HepG2 (cell line): Measurements from ENCODE around the gene PSEN1. TPM values are rescaled to one million over a fixed set of nuclear protein-coding genes. Genes with fewer than 3 reads are reported as not detected.

Source experiments
- ATAC-seq: fragments of 200-7000 bp; cut with Tn5 transposase; 3 replicates; pipeline ENCODE4 v1.9.1; 2020; ENCODE audit warnings: mild to moderate bottlenecking, moderate library complexity
- BruUV-seq: library from RNA; stranded (reverse); fragments of 400-500 nt; replicated peaks from 2 replicates; lab custom pipeline; 2021; lab: Mats Ljungman, UMichigan
- CTCF ChIA-PET: fragments of 300-600 bp; formaldehyde crosslinking; extraction: SDS; loops from one replicate; lab custom pipeline; 2021; ENCODE audit warnings: low total read pairs, inconsistent platforms, low intra/inter-chr PET ratio; lab: Yijun Ruan, JAX
- POLR2A ChIA-PET: fragments of 350-600 bp; sonication (Branson Sonifier 250); formaldehyde crosslinking; loops from one replicate; lab custom pipeline; 2020; ENCODE audit warnings: antibody characterized with exemption, inconsistent platforms; lab: Yijun Ruan, JAX
- DNase-seq: peaks from one replicate; pipeline ENCODE4 v3.0.0-alpha.2; 2015; ENCODE audit warnings: low spot score
- FAIRE-seq: peaks from 3 replicates; lab custom pipeline; 2011; peaks lifted over from hg19 to GRCh38; lab: Jason Lieb, UNC
- H2AFZ ChIP-seq: one replicate; pipeline ENCODE4 v1.6.1; 2011; ENCODE audit warnings: low read length, inconsistent platforms
- H3K27ac ChIP-seq: fragments of 300-600 bp; 3 replicates; pipeline ENCODE4 v1.8.0; 2011; ENCODE audit warnings: mixed run types, mild to moderate bottlenecking, mixed read lengths, low read length, inconsistent platforms; ENCODE audit not compliant: insufficient read depth; ENCODE audit errors: extremely low read length
- H3K27me3 ChIP-seq, 2 experiments: fragments of 200-600 bp in 1 of 2; 2 replicates in 1 of 2; 3 replicates in 1 of 2; pipeline versions ENCODE4 v1.6.0 to v1.8.0; 2011; ENCODE audit warnings: low read length in 2 of 2, mild to moderate bottlenecking in 2 of 2, moderate library complexity in 2 of 2, inconsistent platforms in 1 of 2; ENCODE audit not compliant: insufficient read depth in 2 of 2, control insufficient read depth in 1 of 2
- H3K36me3 ChIP-seq, 2 experiments: fragments of 200-600 bp in 1 of 2; replicated peaks in 1 of 2; 2 replicates in 1 of 2; 3 replicates in 1 of 2; pipeline versions ENCODE4 v1.5.1 to v1.8.0; 2011; ENCODE audit warnings: low read length in 2 of 2, inconsistent platforms in 1 of 2; ENCODE audit not compliant: insufficient read depth in 2 of 2, control insufficient read depth in 1 of 2
- H3K4me1 ChIP-seq: 2 replicates; pipeline ENCODE4 v1.5.1; 2012; ENCODE audit warnings: low read length, inconsistent platforms; ENCODE audit not compliant: insufficient read depth
- H3K4me2 ChIP-seq: 2 replicates; pipeline ENCODE4 v1.6.0; 2011; ENCODE audit warnings: low read depth, low read length, inconsistent platforms
- H3K4me3 ChIP-seq, 3 experiments: fragments of 200-600 bp in 1 of 3; sonication (generic), shearing (Covaris generic) in 1 of 3; replicated peaks in 1 of 3; 2 replicates each; pipeline ENCODE4 v1.5.1; 2011 to 2016; ENCODE audit warnings: low read length in 3 of 3, inconsistent platforms in 2 of 3, low read depth in 2 of 3, mild to moderate bottlenecking in 2 of 3, control low read depth in 1 of 3, mixed read lengths in 1 of 3; ENCODE audit not compliant: insufficient read depth in 1 of 3
- H3K79me2 ChIP-seq: one replicate; pipeline ENCODE4 v1.6.1; 2011; ENCODE audit warnings: low read length, inconsistent platforms; ENCODE audit not compliant: insufficient read depth
- H3K9ac ChIP-seq: 2 replicates; pipeline ENCODE4 v1.6.0; 2011; ENCODE audit warnings: mild to moderate bottlenecking, low read depth, low read length, inconsistent platforms; ENCODE audit not compliant: insufficient read depth
- H3K9me3 ChIP-seq: 2 replicates; pipeline ENCODE4 v1.5.1; 2012; ENCODE audit warnings: mild to moderate bottlenecking, low read length
- H4K20me1 ChIP-seq: 2 replicates; pipeline ENCODE4 v1.6.0; 2011; ENCODE audit warnings: inconsistent platforms, mild to moderate bottlenecking, low read length, moderate library complexity; ENCODE audit not compliant: insufficient read depth
- CHD4 ChIP-seq: fragments of 200-600 bp; sonication (generic); IDR thresholded peaks from 2 replicates; pipeline ENCODE4 v1.7.0; 2017; ENCODE audit warnings: mild to moderate bottlenecking, low read length, borderline replicate concordance
- CREB1 ChIP-seq, 2 experiments: fragments of 450-650 bp in 1 of 2; IDR thresholded peaks; 2 replicates each; pipeline ENCODE4 v1.6.1; 2016 to 2017; ENCODE audit warnings: control low read depth in 1 of 2, mild to moderate bottlenecking in 1 of 2, missing compliant biosample characterization in 1 of 2, missing genetic modification characterization in 1 of 2
- NCOA2 ChIP-seq: sonication (generic); formaldehyde crosslinking; IDR thresholded peaks from 2 replicates; pipeline ENCODE4 v1.8.0; 2022; ENCODE audit warnings: inconsistent platforms
- ZFP82 ChIP-seq: sonication (generic); formaldehyde crosslinking; IDR thresholded peaks from 2 replicates; pipeline ENCODE4 v1.5.1; 2020; ENCODE audit warnings: mild to moderate bottlenecking, missing genetic modification reagents, borderline replicate concordance
- ZFX ChIP-seq: sonication (generic); formaldehyde crosslinking; IDR thresholded peaks from 2 replicates; pipeline ENCODE4 v1.4.0; 2020; ENCODE audit warnings: mild to moderate bottlenecking, low read depth, missing genetic modification reagents, moderate library complexity
- ZNF331 ChIP-seq: sonication (generic); formaldehyde crosslinking; IDR thresholded peaks from 2 replicates; pipeline ENCODE4 v1.4.0; 2020; ENCODE audit warnings: missing genetic modification reagents
- ZNF335 ChIP-seq: sonication (generic); formaldehyde crosslinking; IDR thresholded peaks from 2 replicates; pipeline ENCODE4 v1.4.0; 2020; ENCODE audit warnings: missing genetic modification reagents
- ZNF382 ChIP-seq: sonication (generic); formaldehyde crosslinking; IDR thresholded peaks from 2 replicates; pipeline ENCODE4 v1.5.0; 2020; ENCODE audit warnings: missing genetic modification reagents, mild to moderate bottlenecking, borderline replicate concordance
- ZNF407 ChIP-seq: sonication (generic); formaldehyde crosslinking; IDR thresholded peaks from one replicate; pipeline ENCODE4 v1.5.1; 2020; ENCODE audit warnings: mild to moderate bottlenecking, missing genetic modification reagents; ENCODE audit errors: not compliant biosample characterization
- ZNF446 ChIP-seq: sonication (generic); formaldehyde crosslinking; IDR thresholded peaks from 2 replicates; pipeline ENCODE4 v1.5.0; 2020; ENCODE audit warnings: mild to moderate bottlenecking, missing genetic modification reagents
- ZNF513 ChIP-seq: sonication (generic); formaldehyde crosslinking; conservative IDR thresholded peaks from 2 replicates; pipeline ENCODE4 v1.5.0; 2020; ENCODE audit warnings: missing genetic modification reagents
- ZNF7 ChIP-seq: IDR thresholded peaks from 2 replicates; pipeline ENCODE4 v1.6.1; 2016; ENCODE audit warnings: missing biosample characterization, missing genetic modification reagents
- ZNF724P ChIP-seq: sonication (generic); formaldehyde crosslinking; IDR thresholded peaks from 2 replicates; pipeline ENCODE4 v1.8.0; 2022; ENCODE audit warnings: missing genetic modification reagents, borderline replicate concordance
- WGBS: methylation state at CpG from one replicate; pipeline ENCODE4 v1.1.6; 2017; ENCODE audit warnings: low lambda C conversion rate; 5-methylcytosine and 5-hydroxymethylcytosine counted together
- in situ Hi-C: cut with HindIII; loops from 2 replicates; pipeline ENCODE4 v1.10.0; 2017; ENCODE audit warnings: low pct_unique_long_range_greater_than_20kb; ENCODE audit not compliant: extremely low pct_ligation_motif_present
- intact Hi-C: fragments of 100-400 bp; cut with micrococcal nuclease; formaldehyde crosslinking; loops from one replicate; pipeline ENCODE4 v1.10.0; 2022; ENCODE audit not compliant: unreplicated experiment
- polyA plus RNA-seq, 8 experiments: library from polyadenylated mRNA; depleted of rRNA in 3 of 8; stranded (reverse) in 7 of 8; unstranded in 1 of 8; fragments of >200 nt; fragmentation: Illumina TruSeq in 4 of 8; extraction: Trizol in 4 of 8; gene quantifications; 2 replicates each; pipeline versions ENCODE4 v1.2.1 to v1.2.3, GENCODE V29; 2011 to 2016; ENCODE audit warnings: low read depth in 4 of 8, missing spikeins in 1 of 8, mixed read lengths in 1 of 8; ENCODE audit not compliant: insufficient read depth in 1 of 8
- total RNA-seq, 5 experiments: library from RNA; depleted of rRNA; stranded (reverse); fragments of >200 nt; fragmentation: Illumina TruSeq; extraction: Trizol; gene quantifications; 2 replicates each; pipeline ENCODE4 v1.2.3, GENCODE V29; 2016; ENCODE audit warnings: low read depth in 1 of 5
- TF ChIP-seq, protein P1 (sequence below): sonication (generic); formaldehyde crosslinking; IDR thresholded peaks from 2 replicates; pipeline ENCODE4 v1.8.0; 2022; ENCODE audit warnings: missing genetic modification reagents, mild to moderate bottlenecking, borderline replicate concordance

The PSEN1 gene
- total and polyA plus RNA-seq, 2 of the 13 experiments (the other 11 are each of a cell fraction or from before 2014, with no cell fraction given) = 12.5 to 26.6 TPM

DNA sequence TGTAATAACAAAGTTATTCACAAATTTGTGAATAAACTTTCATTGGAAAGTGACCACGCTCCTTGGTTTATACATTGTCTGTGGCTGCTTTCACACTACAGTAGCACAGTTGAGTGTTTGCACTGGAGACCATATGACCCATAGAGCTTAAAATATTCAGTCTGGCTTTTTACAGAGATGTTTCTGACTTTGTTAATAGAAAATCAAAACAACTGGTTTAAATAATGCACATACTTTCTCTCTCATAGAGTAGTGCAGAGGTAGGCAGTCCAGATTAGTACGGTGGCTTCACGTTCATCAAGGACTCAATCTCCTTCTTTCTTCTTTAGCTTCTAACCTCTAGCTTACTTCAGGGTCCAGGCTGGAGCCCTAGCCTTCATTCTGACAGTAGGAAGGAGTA, 36.2 kb downstream of the PSEN1 start:
- POLR2A ChIA-PET = no interaction called here
- 96% methylated on average over 3 of the region's 3 CpGs for WGBS
- intact Hi-C loops = no loop called here

More for the DNA sequence above, 36.2 kb downstream of the PSEN1 start:
- Histone ChIP-seq H3K4me3 (no peak overlapping the region), H3K4me2 (no peak overlapping the region), H3K4me1 (peaks cover 11% of the 10 kb centered on the region; the same call in 1 of the 2 replicates), H2AFZ (no peak overlapping the region), H3K27me3 (no peaks in the 10 kb centered on the region), H4K20me1 (no peaks in the 10 kb centered on the region)
- no TSS peak for BruUV-seq
- ATAC-seq (no peak), FAIRE-seq (no peak), DNase-seq (no peak)
- no peak for TF ChIP-seq ZNF446 (CRISPR knock-in tag)
- TF ChIP-seq ZNF724P (CRISPR knock-in tag) = no peak
- no peak for TF ChIP-seq ZNF382 (CRISPR knock-in tag)
- no peak for TF ChIP-seq ZNF7 (CRISPR knock-in tag)
- no peak for TF ChIP-seq ZFP82
- TF ChIP-seq CHD4 = no peak
- no peak for TF ChIP-seq ZNF335 (CRISPR knock-in tag)
- no peak for TF ChIP-seq CREB1 (IDR thresholded peaks at IDR 0.05)
- TF ChIP-seq CREB1 (CRISPR knock-in tag; IDR thresholded peaks at IDR 0.05) = no peak
- TF ChIP-seq ZNF407 (CRISPR knock-in tag) = no peak
- TF ChIP-seq ZNF513 (CRISPR knock-in tag) = no peak
- no peak for TF ChIP-seq ZNF331 (CRISPR knock-in tag)
- TF ChIP-seq, protein P1, sequence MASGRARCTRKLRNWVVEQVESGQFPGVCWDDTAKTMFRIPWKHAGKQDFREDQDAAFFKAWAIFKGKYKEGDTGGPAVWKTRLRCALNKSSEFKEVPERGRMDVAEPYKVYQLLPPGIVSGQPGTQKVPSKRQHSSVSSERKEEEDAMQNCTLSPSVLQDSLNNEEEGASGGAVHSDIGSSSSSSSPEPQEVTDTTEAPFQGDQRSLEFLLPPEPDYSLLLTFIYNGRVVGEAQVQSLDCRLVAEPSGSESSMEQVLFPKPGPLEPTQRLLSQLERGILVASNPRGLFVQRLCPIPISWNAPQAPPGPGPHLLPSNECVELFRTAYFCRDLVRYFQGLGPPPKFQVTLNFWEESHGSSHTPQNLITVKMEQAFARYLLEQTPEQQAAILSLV (CRISPR knock-in tag) = no peak
- no peak for TF ChIP-seq NCOA2 (CRISPR knock-in tag)
- no peak for TF ChIP-seq ZFX (CRISPR knock-in tag)
- TF ChIP-seq, all 625 proteins: peak for 0
- no peak overlapping the region for H3K9ac ChIP-seq
- no peak overlapping the region for H3K27ac ChIP-seq
- CTCF ChIA-PET = no interaction called here
- H3K36me3 ChIP-seq = peaks cover 11 to 46% of the 10 kb centered on the region in 2 experiments
- H3K79me2 ChIP-seq = no peaks in the 10 kb centered on the region
- in situ Hi-C loops = no loop called here
- no peaks in the 10 kb centered on the region for H3K9me3 ChIP-seq
